ENCODE data around the gene MAGI3. TPM values are rescaled to one million over a fixed set of nuclear protein-coding genes. Genes with fewer than 3 reads are reported as not detected.
A peak's percentile ranks its signal among the peaks of the same experiment; 100 is the strongest.

Gene MAGI3
- total RNA-seq, 1 donor from 2014 or later = 7.0 TPM

DNA sequence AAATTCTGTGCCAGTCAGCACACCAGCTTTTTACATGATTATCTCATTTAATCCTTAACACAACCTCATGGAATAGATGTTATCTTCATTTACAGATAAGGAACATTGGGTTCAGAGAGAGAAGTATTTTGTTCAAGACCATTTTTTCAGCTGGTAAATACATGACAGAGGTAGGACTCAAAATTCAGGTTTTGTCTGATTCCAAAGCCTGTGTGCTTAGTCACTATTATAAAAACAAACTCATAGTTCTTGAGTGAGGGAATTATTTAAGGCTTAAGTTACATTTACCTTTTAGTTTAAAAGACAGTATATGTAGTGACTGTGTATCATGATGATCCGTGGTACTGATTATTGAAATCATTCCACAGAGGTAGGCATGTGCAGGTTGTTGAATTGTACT is 125.2 kb downstream of the MAGI3 start:
- no peaks in the 10 kb centered on the region for H3K36me3 Mint-ChIP-seq (ENCODE audit: unreplicated experiment)
- no peak for DNase-seq (ENCODE audit: extremely low spot score, unreplicated experiment)
- TF ChIP-seq, protein P1, sequence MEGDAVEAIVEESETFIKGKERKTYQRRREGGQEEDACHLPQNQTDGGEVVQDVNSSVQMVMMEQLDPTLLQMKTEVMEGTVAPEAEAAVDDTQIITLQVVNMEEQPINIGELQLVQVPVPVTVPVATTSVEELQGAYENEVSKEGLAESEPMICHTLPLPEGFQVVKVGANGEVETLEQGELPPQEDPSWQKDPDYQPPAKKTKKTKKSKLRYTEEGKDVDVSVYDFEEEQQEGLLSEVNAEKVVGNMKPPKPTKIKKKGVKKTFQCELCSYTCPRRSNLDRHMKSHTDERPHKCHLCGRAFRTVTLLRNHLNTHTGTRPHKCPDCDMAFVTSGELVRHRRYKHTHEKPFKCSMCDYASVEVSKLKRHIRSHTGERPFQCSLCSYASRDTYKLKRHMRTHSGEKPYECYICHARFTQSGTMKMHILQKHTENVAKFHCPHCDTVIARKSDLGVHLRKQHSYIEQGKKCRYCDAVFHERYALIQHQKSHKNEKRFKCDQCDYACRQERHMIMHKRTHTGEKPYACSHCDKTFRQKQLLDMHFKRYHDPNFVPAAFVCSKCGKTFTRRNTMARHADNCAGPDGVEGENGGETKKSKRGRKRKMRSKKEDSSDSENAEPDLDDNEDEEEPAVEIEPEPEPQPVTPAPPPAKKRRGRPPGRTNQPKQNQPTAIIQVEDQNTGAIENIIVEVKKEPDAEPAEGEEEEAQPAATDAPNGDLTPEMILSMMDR (IDR thresholded peaks at IDR 0.05) = no peak
- H3K27me3 Mint-ChIP-seq (ENCODE audit: unreplicated experiment) = no peaks in the 10 kb centered on the region
- H3K4me3 Mint-ChIP-seq (ENCODE audit: unreplicated experiment) = no peak overlapping the region
- peaks cover 16% of the 10 kb centered on the region for H3K9me3 Mint-ChIP-seq (ENCODE audit: unreplicated experiment)
- peaks cover 13% of the 10 kb centered on the region for H3K4me1 Mint-ChIP-seq (ENCODE audit: unreplicated experiment)
- no peak overlapping the region for H3K27ac Mint-ChIP-seq (ENCODE audit: unreplicated experiment)

DNA sequence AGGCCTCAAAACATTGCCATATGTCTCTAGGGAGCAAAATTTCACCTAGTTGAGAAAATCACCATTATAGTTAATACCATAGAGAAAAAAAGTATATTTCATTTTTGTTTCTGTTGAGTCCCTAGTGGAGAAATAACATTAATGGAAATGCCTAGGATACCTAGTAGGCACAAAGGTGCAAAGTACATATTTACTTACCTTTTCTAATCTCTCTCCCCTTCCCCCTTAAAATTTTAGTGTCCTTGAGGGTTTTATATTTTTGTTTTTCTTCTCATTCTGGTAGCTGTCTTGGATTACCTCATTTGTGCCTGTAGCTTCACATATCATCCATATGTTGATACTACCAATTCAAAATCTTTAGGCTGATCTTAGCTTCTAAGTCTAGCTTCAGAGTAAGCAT is 127.0 kb downstream of the MAGI3 start:
- peaks cover 13% of the 10 kb centered on the region for H3K4me1 Mint-ChIP-seq (ENCODE audit: unreplicated experiment)
- H3K36me3 Mint-ChIP-seq (ENCODE audit: unreplicated experiment) = no peaks in the 10 kb centered on the region
- TF ChIP-seq, protein P1 (IDR thresholded peaks at IDR 0.05) = no peak
- no peaks in the 10 kb centered on the region for H3K27me3 Mint-ChIP-seq (ENCODE audit: unreplicated experiment)
- no peak overlapping the region for H3K4me3 Mint-ChIP-seq (ENCODE audit: unreplicated experiment)
- no peak for DNase-seq (ENCODE audit: extremely low spot score, unreplicated experiment)
- H3K27ac Mint-ChIP-seq (ENCODE audit: unreplicated experiment) = no peak overlapping the region
- peaks cover 1% of the 10 kb centered on the region for H3K9me3 Mint-ChIP-seq (ENCODE audit: unreplicated experiment)

DNA sequence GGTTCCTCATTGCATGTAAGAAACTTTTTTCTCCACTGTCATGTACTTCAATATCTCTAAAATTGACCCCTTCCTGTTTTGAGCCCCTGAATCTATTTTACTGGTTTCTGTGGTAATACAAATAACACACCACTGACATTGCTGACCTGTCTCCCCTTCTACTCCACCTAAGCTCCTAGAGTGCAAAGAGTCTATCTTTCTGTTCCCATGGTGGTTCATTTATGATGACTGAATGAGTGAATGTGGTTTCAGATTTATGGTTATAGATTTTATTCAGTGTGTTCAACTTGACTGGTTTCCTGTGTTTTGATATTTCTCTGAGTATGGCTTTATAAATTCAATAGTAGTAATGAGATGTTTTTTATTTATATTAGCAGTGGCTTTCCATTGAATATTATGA is 127.7 kb downstream of the MAGI3 start:
- peaks cover 13% of the 10 kb centered on the region for H3K4me1 Mint-ChIP-seq (ENCODE audit: unreplicated experiment)
- TF ChIP-seq, protein P1 (IDR thresholded peaks at IDR 0.05) = no peak
- no peaks in the 10 kb centered on the region for H3K9me3 Mint-ChIP-seq (ENCODE audit: unreplicated experiment)
- no peaks in the 10 kb centered on the region for H3K27me3 Mint-ChIP-seq (ENCODE audit: unreplicated experiment)
- H3K27ac Mint-ChIP-seq (ENCODE audit: unreplicated experiment) = no peak overlapping the region
- no peak for DNase-seq (ENCODE audit: extremely low spot score, unreplicated experiment)
- H3K36me3 Mint-ChIP-seq (ENCODE audit: unreplicated experiment) = no peaks in the 10 kb centered on the region
- H3K4me3 Mint-ChIP-seq (ENCODE audit: unreplicated experiment) = no peak overlapping the region

DNA sequence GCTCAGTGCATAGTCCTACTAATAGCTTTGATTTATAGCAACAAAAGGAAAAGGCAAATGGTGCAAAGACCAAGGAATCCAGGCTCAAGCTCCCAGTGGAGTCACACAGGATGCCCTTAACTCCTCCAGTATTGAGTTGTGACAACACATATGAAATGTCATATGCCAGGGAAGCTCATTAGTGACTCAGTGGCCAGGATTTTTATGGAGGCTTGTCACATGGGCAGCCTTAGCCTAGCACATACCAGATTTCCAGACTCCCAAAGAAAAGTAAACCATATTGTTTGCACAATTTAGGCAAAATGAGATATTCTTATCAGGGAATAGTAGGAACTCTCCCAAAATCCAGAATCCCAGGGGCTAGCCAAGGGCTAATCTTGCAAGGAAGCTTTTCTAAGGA is 129.2 kb downstream of the MAGI3 start:
- no peak for DNase-seq (ENCODE audit: extremely low spot score, unreplicated experiment)
- H3K27me3 Mint-ChIP-seq (ENCODE audit: unreplicated experiment) = no peaks in the 10 kb centered on the region
- H3K27ac Mint-ChIP-seq (ENCODE audit: unreplicated experiment) = no peak overlapping the region
- no peaks in the 10 kb centered on the region for H3K9me3 Mint-ChIP-seq (ENCODE audit: unreplicated experiment)
- no peak overlapping the region for H3K4me3 Mint-ChIP-seq (ENCODE audit: unreplicated experiment)
- TF ChIP-seq, protein P1 (IDR thresholded peaks at IDR 0.05) = no peak
- no peaks in the 10 kb centered on the region for H3K36me3 Mint-ChIP-seq (ENCODE audit: unreplicated experiment)
- peaks cover 13% of the 10 kb centered on the region for H3K4me1 Mint-ChIP-seq (ENCODE audit: unreplicated experiment)

DNA sequence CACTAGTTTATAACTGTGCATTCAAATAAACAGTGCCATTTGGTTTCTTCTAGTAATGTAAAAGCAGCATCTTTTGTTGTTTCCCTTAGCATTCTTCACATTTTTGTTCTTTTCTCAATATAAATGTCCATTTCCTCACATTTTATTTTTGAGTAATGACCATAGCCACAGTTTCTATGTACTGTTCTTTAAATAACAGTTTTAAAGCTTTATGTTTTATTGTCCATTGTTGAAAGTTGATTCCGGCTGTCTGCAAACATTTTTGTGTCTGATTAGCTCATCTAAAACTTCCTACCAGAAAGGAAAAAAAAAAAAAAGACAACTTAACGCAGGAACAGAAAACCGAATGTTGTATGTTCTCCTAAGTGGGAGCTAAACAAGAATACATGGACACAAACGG is 139.7 kb downstream of the MAGI3 start:
- H3K27ac Mint-ChIP-seq (ENCODE audit: unreplicated experiment) = peak overlapping the region; percentile 81
- peaks cover 19% of the 10 kb centered on the region for H3K4me1 Mint-ChIP-seq (ENCODE audit: unreplicated experiment)
- TF ChIP-seq, protein P1 (IDR thresholded peaks at IDR 0.05) = no peak
- peaks cover 10% of the 10 kb centered on the region for H3K9me3 Mint-ChIP-seq (ENCODE audit: unreplicated experiment)
- H3K4me3 Mint-ChIP-seq (ENCODE audit: unreplicated experiment) = no peak overlapping the region
- no peaks in the 10 kb centered on the region for H3K27me3 Mint-ChIP-seq (ENCODE audit: unreplicated experiment)
- H3K36me3 Mint-ChIP-seq (ENCODE audit: unreplicated experiment) = peaks cover 6% of the 10 kb centered on the region
- DNase-seq (ENCODE audit: extremely low spot score, unreplicated experiment) = no peak
